ENCODE results near the gene DEPDC5.

DNA sequence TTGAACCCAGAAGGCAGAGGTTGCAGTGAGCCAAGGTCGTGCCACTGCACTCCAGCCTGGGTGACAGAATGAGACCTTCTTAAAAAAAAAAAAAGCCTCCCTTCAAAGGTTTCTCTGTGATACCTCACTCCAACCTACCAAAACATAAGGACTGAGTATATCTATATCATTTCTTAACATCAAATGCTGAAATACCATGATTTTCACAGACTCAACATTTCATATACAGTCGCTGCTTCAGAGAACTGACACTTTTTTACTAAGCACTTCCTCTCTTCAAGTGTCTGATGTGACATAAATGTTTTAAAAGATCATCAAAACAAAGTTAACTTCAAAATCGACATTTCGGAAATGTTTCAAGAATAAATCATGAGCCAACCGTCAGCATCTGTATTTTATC lies 15.9 kb upstream of the DEPDC5 start:
- no peak for TF ChIP-seq EZH2 (IDR thresholded peaks at IDR 0.05; ENCODE audit: borderline replicate concordance, low read depth, low read length, severe bottlenecking)
- TF ChIP-seq, protein P1, sequence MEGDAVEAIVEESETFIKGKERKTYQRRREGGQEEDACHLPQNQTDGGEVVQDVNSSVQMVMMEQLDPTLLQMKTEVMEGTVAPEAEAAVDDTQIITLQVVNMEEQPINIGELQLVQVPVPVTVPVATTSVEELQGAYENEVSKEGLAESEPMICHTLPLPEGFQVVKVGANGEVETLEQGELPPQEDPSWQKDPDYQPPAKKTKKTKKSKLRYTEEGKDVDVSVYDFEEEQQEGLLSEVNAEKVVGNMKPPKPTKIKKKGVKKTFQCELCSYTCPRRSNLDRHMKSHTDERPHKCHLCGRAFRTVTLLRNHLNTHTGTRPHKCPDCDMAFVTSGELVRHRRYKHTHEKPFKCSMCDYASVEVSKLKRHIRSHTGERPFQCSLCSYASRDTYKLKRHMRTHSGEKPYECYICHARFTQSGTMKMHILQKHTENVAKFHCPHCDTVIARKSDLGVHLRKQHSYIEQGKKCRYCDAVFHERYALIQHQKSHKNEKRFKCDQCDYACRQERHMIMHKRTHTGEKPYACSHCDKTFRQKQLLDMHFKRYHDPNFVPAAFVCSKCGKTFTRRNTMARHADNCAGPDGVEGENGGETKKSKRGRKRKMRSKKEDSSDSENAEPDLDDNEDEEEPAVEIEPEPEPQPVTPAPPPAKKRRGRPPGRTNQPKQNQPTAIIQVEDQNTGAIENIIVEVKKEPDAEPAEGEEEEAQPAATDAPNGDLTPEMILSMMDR (IDR thresholded peaks at IDR 0.05; ENCODE audit: borderline replicate concordance, extremely low read depth, low read length, poor library complexity, severe bottlenecking), result no peak

All from DND-41 (cell line).